Right lobe of liver (tissue), 4 donors: Measurements from ENCODE around the gene MTCH1.

Source experiments
- CTCF ChIP-seq, 4 donors: fragments of 200-600 bp in 3 of 4; fragments of 450-650 bp in 1 of 4; IDR thresholded peaks; one replicate each; pipeline versions ENCODE4 v1.5.1 to v1.8.0; 2016 to 2022; ENCODE audit warnings: antibody characterized with exemption in 4 of 4, mild to moderate bottlenecking in 2 of 4
- POLR2A ChIP-seq: fragments of 450-650 bp; IDR thresholded peaks from one replicate; pipeline ENCODE4 v1.6.1; 2017; ENCODE audit warnings: antibody characterized with exemption, mild to moderate bottlenecking
- donor health status: DM: no; HTN: no; CAD: no.
- donor health status: DM: no; HTN: no; CAD: no.
- donor health status: DM: no; HTN: yes; CAD: no.

GRCh38 chr6:37011656-37012378, 25.8 kb upstream of the MTCH1 start:
- TF ChIP-seq CTCF (IDR thresholded peaks at IDR 0.05) (no peak), POLR2A (no peak)
